OCI-LY7 (cell line): ENCODE results near the gene CNDP2. TPM values are rescaled to one million over a fixed set of nuclear protein-coding genes. Genes with fewer than 3 reads are reported as not detected.

ENCODE experiments used
- BruUV-seq: library from RNA; stranded (reverse); fragments of 400-500 nt; replicated peaks from 2 replicates; lab custom pipeline; 2021; lab: Mats Ljungman, UMichigan
- CTCF ChIA-PET: fragments of 300-600 bp; sonication (Branson Sonifier 250); formaldehyde crosslinking; loops from one replicate; lab custom pipeline; 2022; ENCODE audit warnings: antibody characterized with exemption; ENCODE audit not compliant: unreplicated experiment; lab: Charles Lee
- POLR2A ChIA-PET: fragments of 300-600 bp; sonication (Branson Sonifier 250); formaldehyde crosslinking; loops from one replicate; lab custom pipeline; 2022; ENCODE audit warnings: antibody characterized with exemption; lab: Charles Lee
- DNase-seq: peaks from one replicate; pipeline ENCODE4 v3.0.0-alpha.2; 2015; ENCODE audit warnings: low spot score
- H2AFZ ChIP-seq: fragments of 200-600 bp; sonication (generic), shearing (Covaris generic); 2 replicates; pipeline ENCODE4 v1.6.1; 2014; ENCODE audit warnings: mild to moderate bottlenecking, antibody characterized with exemption, low read length, moderate library complexity
- H3K27ac ChIP-seq: fragments of 200-600 bp; sonication (generic); 2 replicates; pipeline ENCODE4 v1.5.1; 2014; ENCODE audit warnings: mixed run types, low read depth, mild to moderate bottlenecking, moderate library complexity, low read length, inconsistent platforms; ENCODE audit not compliant: poor library complexity, severe bottlenecking
- H3K36me3 ChIP-seq: fragments of 200-600 bp; sonication (generic); 2 replicates; pipeline ENCODE4 v1.6.1; 2014; ENCODE audit warnings: mild to moderate bottlenecking, antibody characterized with exemption, low read length, moderate library complexity, mixed read lengths; ENCODE audit not compliant: insufficient read depth
- H3K4me1 ChIP-seq: fragments of 200-600 bp; sonication (generic); 2 replicates; pipeline ENCODE4 v1.5.1; 2014; ENCODE audit warnings: mild to moderate bottlenecking, low read length; ENCODE audit not compliant: insufficient read depth, poor library complexity, severe bottlenecking
- H3K4me2 ChIP-seq: fragments of 200-600 bp; sonication (generic); 2 replicates; pipeline ENCODE4 v1.6.1; 2014; ENCODE audit warnings: mild to moderate bottlenecking, low read length
- H3K4me3 ChIP-seq: fragments of 200-600 bp; sonication (generic); 2 replicates; pipeline ENCODE4 v1.5.1; 2014; ENCODE audit warnings: mild to moderate bottlenecking, low read depth, low read length; ENCODE audit not compliant: poor library complexity, severe bottlenecking
- H3K79me2 ChIP-seq: fragments of 200-600 bp; sonication (generic); 2 replicates; pipeline ENCODE4 v1.6.1; 2016; ENCODE audit warnings: low read depth, mild to moderate bottlenecking, low read length, moderate library complexity, mixed read lengths; ENCODE audit not compliant: insufficient read depth
- H3K9me2 ChIP-seq: fragments of 200-600 bp; sonication (generic); 2 replicates; pipeline ENCODE4 v1.6.1; 2016; ENCODE audit warnings: mild to moderate bottlenecking, low read length, mixed read lengths; ENCODE audit not compliant: insufficient read depth
- H3K9me3 ChIP-seq: fragments of 200-600 bp; sonication (generic); 2 replicates; pipeline ENCODE4 v1.6.1; 2014; ENCODE audit warnings: mild to moderate bottlenecking, mixed run types, low read length, mixed read lengths
- H4K20me1 ChIP-seq: fragments of 200-600 bp; sonication (generic); 2 replicates; pipeline ENCODE4 v1.6.1; 2014; ENCODE audit warnings: mild to moderate bottlenecking, antibody characterized with exemption, low read length, moderate library complexity, mixed read lengths; ENCODE audit not compliant: insufficient read depth
- CTCF ChIP-seq: fragments of 200-600 bp; sonication (generic); conservative IDR thresholded peaks from 2 replicates; pipeline ENCODE4 v1.5.1; 2014; ENCODE audit warnings: mild to moderate bottlenecking, antibody characterized with exemption, low read length, moderate library complexity, mixed read lengths
- EZH2phosphoT487 ChIP-seq: fragments of 200-600 bp; sonication (generic); IDR thresholded peaks from 2 replicates; pipeline ENCODE4 v1.6.1; 2018; ENCODE audit warnings: low read depth, borderline replicate concordance, mild to moderate bottlenecking, mixed run types, antibody characterized with exemption, low read length, moderate library complexity, mixed read lengths
- intact Hi-C: fragments of 100-400 bp; cut with micrococcal nuclease; formaldehyde crosslinking; loops from one replicate; pipeline ENCODE4 v1.10.0; 2022; ENCODE audit not compliant: unreplicated experiment
- total RNA-seq, 2 experiments: library from RNA; depleted of rRNA in 1 of 2; stranded (reverse); fragments of >200 nt in 1 of 2; shearing (Covaris generic) in 1 of 2; gene quantifications; 2 replicates each; pipeline ENCODE4 v1.2.3, GENCODE V29; 2014 to 2022

CNDP2 gene
- total RNA-seq, 2 experiments from 2014 or later, result 28.5 to 94.8 TPM

GRCh38 chr18:74457043-74457724, 39.0 kb upstream of the CNDP2 start, which contains the start of gene DIPK1C:
Gene DIPK1C (minus strand): TSS chr18:74457308. CDS start chr18:74457259, 49 bp downstream.
- Histone ChIP-seq H3K79me2 (no peaks in the 10 kb centered on the region), H3K4me2 (no peak within 1 kb of the TSS), H2AFZ (no peak within 1 kb of the TSS), H4K20me1 (no peaks in the 10 kb centered on the region), H3K9me3 (no peaks in the 10 kb centered on the region), H3K9me2 (no peaks in the 10 kb centered on the region), H3K4me1 (no peaks in the 10 kb centered on the region), H3K36me3 (no peaks in the 10 kb centered on the region), H3K27ac (no peak within 1 kb of the TSS), H3K4me3 (no peak within 1 kb of the TSS)
- ChIA-PET POLR2A (no interaction called here), CTCF (no interaction called here)
- no TSS peak for BruUV-seq
- TF ChIP-seq CTCF (no peak), EZH2phosphoT487 (no peak)
- intact Hi-C loops, result no loop called here
- DNase-seq, result no peak

GRCh38 chr18:74457725-74458421, 38.3 kb upstream of the CNDP2 start:
- CTCF ChIA-PET, result no interaction called here
- BruUV-seq, result no TSS peak
- no peak overlapping the region for H3K4me3 ChIP-seq

More at GRCh38 chr18:74457725-74458421, 38.3 kb upstream of the CNDP2 start:
- Histone ChIP-seq H2AFZ (no peak overlapping the region), H4K20me1 (no peaks in the 10 kb centered on the region), H3K79me2 (no peaks in the 10 kb centered on the region), H3K4me2 (no peak overlapping the region), H3K4me1 (no peaks in the 10 kb centered on the region), H3K36me3 (no peaks in the 10 kb centered on the region), H3K27ac (no peak overlapping the region), H3K9me3 (no peaks in the 10 kb centered on the region), H3K9me2 (no peaks in the 10 kb centered on the region)
- intact Hi-C loops, result no loop called here
- DNase-seq, result no peak
- POLR2A ChIA-PET, result no interaction called here
- TF ChIP-seq CTCF (no peak), EZH2phosphoT487 (no peak)
